Small intestine (tissue), 7 donors: ENCODE data around the gene MLIP. TPM values are rescaled to one million over a fixed set of nuclear protein-coding genes. Genes with fewer than 3 reads are reported as not detected.
"Not testable (repeated sequence)": the region's sequence is repeated elsewhere in the genome, so short reads cannot be mapped to it uniquely, and the experiment has no call there.

Experiments
- DNase-seq, 2 donors: peaks; one replicate each; pipeline versions ENCODE4 v3.0.0 to v3.0.0-alpha.2; 2013
- FAIRE-seq: peaks from 2 replicates; lab custom pipeline; 2012; peaks lifted over from hg19 to GRCh38; lab: Jason Lieb, UNC
- H3K27ac ChIP-seq, 3 donors: one replicate each; pipeline ENCODE4 v1.5.1; 2013; ENCODE audit warnings: low read length in 2 of 3, mild to moderate bottlenecking in 2 of 3, control low read depth in 1 of 3, inconsistent platforms in 1 of 3, low read depth in 1 of 3, moderate library complexity in 1 of 3
- H3K27me3 ChIP-seq, 3 donors: one replicate each; pipeline ENCODE4 v1.6.1; 2013; ENCODE audit warnings: low read length in 3 of 3, inconsistent platforms in 1 of 3; ENCODE audit not compliant: control insufficient read depth in 3 of 3, insufficient read depth in 3 of 3
- H3K36me3 ChIP-seq, 3 donors: one replicate each; pipeline ENCODE4 v1.6.1; 2013; ENCODE audit warnings: low read length in 3 of 3, inconsistent platforms in 1 of 3, low read depth in 1 of 3, mild to moderate bottlenecking in 1 of 3, moderate library complexity in 1 of 3; ENCODE audit not compliant: control insufficient read depth in 3 of 3, insufficient read depth in 2 of 3
- H3K4me1 ChIP-seq, 3 donors: one replicate each; pipeline ENCODE4 v1.6.1; 2013; ENCODE audit warnings: low read length in 2 of 3, inconsistent platforms in 1 of 3, low read depth in 1 of 3, mild to moderate bottlenecking in 1 of 3, moderate library complexity in 1 of 3; ENCODE audit not compliant: control insufficient read depth in 3 of 3, insufficient read depth in 2 of 3
- H3K4me3 ChIP-seq, 3 donors: one replicate each; pipeline ENCODE4 v1.5.1; 2013; ENCODE audit warnings: low read length in 3 of 3, control low read depth in 1 of 3, inconsistent platforms in 1 of 3, low read depth in 1 of 3, mild to moderate bottlenecking in 1 of 3, moderate library complexity in 1 of 3
- H3K9me3 ChIP-seq, 2 donors: one replicate each; pipeline ENCODE4 v1.6.1; 2013; ENCODE audit warnings: low read depth in 1 of 2, low read length in 1 of 2; ENCODE audit not compliant: control insufficient read depth in 2 of 2, insufficient read depth in 1 of 2
- WGBS, 3 donors: extraction: QIAGEN DNeasy Blood & Tissue Kit; methylation state at CpG; one replicate each; pipeline ENCODE4 v1.1.7; 2013; 5-methylcytosine and 5-hydroxymethylcytosine counted together
- polyA plus RNA-seq, 4 donors: library from polyadenylated mRNA; stranded (reverse) in 3 of 4; unstranded in 1 of 4; fragments of 200-250 nt in 3 of 4; fragments of 120-200 nt in 1 of 4; gene quantifications; one replicate each; pipeline versions ENCODE4 v1.2.1 to v1.2.3, GENCODE V29; 2013
- donor health status: healthy with polysubstance abuse.
- donor health status: control.
- donor health status: control.
- donor health status: Bipolar disorder and iron deficiency.
- donor health status: healthy.

Gene MLIP
- polyA plus RNA-seq, 4 donors, result 0.44 to 5.1 (median 2.2) TPM

DNA sequence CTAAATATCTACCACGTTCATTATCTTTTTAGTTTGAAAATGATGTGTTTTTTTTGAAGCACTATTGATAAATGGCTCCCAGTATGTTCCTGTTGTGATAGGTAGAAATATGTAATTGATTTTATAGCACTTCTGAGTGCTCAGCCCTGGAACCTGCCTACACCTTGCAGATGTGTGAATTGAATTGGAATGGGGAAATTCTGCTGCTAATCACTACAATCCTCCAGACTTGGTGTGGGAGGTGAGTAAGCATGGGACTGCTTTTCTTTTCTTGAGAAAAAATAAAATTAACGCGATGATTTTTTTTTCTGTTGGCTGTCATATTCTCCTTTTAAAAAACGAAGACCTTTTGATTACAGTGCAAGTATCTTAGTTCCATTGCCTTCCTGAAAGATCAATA lies 37.1 kb upstream of the MLIP start:
- FAIRE-seq (no peak), DNase-seq (no peak)
- Histone ChIP-seq H3K27me3 (no peaks in the 10 kb centered on the region), H3K27ac (no peak overlapping the region), H3K36me3 (no peaks in the 10 kb centered on the region), H3K9me3 (no peaks in the 10 kb centered on the region), H3K4me1 (no peaks in the 10 kb centered on the region), H3K4me3 (no peak overlapping the region)
- 73 to 91% (median 79%) methylated on average over 4 of the region's 4 CpGs for WGBS, 3 donors

GRCh38 chr6:54074578-54075195 lies 36.6 kb upstream of the MLIP start:
- Histone ChIP-seq H3K27ac (no peak overlapping the region), H3K4me3 (no peak overlapping the region), H3K4me1 (no peaks in the 10 kb centered on the region), H3K27me3 (no peaks in the 10 kb centered on the region), H3K9me3 (no peaks in the 10 kb centered on the region), H3K36me3 (no peaks in the 10 kb centered on the region)
- WGBS, 3 donors, result 66 to 87% (median 80%) methylated on average over 13 of the region's 13 CpGs
- no peak for DNase-seq
- FAIRE-seq, result no peak

DNA sequence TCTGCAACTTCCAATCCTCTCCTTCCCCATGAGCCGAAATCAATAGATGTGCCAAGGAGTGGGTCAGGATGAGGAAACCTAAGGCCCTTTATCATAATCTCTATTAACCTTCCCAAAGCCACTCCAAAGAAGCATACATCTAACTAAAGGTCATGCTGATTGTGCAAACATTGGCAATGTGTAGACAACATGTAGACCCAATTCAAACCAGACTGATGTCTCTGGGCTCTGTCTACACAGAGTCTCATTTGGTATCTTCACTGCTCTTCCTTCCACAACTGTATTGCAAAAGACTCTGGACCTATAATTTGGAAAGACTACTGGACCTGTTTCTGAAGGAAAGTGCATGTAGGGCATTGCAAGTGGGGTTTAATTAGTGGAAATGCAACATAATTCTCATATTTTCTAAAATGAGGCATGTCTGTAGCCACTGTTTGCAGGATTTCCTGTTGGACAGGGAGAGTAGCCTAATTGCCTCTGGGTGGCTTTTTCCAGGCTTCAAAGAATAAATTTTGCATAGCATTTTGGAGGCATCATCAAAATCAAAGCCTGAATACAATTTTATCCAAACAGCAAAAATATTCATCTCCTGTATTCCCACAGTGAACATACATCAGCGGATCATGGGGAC lies 35.0 kb upstream of the MLIP start:
- no peak overlapping the region for H3K4me3 ChIP-seq
- no peaks in the 10 kb centered on the region for H3K9me3 ChIP-seq
- 89 to 95% (median 92%) methylated on average over 2 of the region's 2 CpGs for WGBS, 3 donors
- no peak overlapping the region for H3K27ac ChIP-seq
- DNase-seq (no peak), FAIRE-seq (no peak)
- no peaks in the 10 kb centered on the region for H3K27me3 ChIP-seq
- H3K4me1 ChIP-seq, result no peaks in the 10 kb centered on the region
- no peaks in the 10 kb centered on the region for H3K36me3 ChIP-seq

DNA sequence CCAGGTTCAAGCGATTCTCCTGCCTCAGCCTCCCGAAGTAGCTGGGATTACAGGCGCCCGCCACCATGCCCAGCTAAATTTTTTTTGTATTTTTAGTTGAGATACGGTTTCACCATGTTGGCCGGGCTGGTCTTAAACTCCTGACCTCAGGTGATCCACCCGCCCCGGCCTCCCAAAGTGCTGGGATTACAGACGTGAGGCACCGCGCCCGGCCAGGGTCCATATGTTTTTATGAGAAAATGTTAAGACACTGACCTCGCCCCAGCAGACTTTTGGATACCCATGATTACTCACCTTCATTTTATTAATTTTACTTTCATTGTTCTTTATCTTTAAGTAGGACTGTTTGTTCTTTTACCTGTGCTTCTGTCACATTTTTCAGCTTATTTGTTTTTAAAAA lies 29.7 kb upstream of the MLIP start:
- peak in 1 of 2 donors; percentile 31 for DNase-seq
- H3K36me3 ChIP-seq, H3K4me1 ChIP-seq, H3K4me3 ChIP-seq, H3K9me3 ChIP-seq, FAIRE-seq, H3K27ac ChIP-seq, H3K27me3 ChIP-seq: not testable (repeated sequence)
- 73 to 88% (median 77%) methylated on average over 13 of the region's 13 CpGs for WGBS, 3 donors

DNA sequence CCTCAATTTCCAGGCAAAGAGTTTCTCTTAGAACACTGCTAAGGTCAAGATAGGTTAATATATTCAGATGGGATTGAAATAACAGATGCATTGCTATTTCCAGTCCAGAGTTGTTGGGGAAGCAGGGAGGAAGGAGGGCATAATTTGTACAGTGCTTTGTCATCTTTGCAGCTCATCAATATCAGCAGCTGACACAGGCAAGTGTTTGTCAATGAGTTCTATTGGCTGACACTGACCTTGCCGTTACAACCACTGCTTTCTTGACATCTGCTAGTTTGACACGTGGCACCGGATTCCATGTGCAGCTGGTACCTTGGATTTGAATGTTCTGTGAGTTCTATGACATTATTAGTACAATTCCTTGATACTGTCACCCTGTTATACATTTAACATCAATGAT lies 28.0 kb upstream of the MLIP start:
- Histone ChIP-seq H3K36me3 (no peaks in the 10 kb centered on the region), H3K4me3 (no peak overlapping the region), H3K9me3 (no peaks in the 10 kb centered on the region), H3K27ac (no peak overlapping the region), H3K27me3 (no peaks in the 10 kb centered on the region), H3K4me1 (peaks cover 0 to 8% (median 6%) of the 10 kb centered on the region in 3 donors)
- FAIRE-seq (no peak), DNase-seq (no peak)
- WGBS, 3 donors, result 72 to 85% (median 78%) methylated on average over 3 of the region's 3 CpGs

DNA sequence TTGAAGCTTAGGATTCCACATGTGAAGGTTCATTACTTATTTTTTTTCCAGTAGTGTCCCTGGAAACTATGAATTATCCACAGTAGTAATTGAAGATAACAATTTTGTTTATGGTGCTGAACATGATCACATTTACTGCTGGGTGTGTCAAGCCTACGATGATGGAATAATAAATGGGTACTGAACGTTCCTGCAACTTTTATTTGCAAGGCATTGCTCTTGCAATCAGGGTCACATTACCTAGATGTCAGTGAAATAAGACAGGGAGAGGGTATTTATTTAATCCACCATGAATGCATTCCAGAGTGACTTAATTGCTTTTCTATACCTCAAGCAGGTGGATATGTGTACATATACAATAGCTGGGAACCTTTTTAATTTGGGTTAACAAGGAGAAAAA lies 27.0 kb upstream of the MLIP start:
- Histone ChIP-seq H3K4me1 (peaks cover 0 to 9% (median 6%) of the 10 kb centered on the region in 3 donors), H3K9me3 (no peaks in the 10 kb centered on the region), H3K4me3 (no peak overlapping the region), H3K36me3 (no peaks in the 10 kb centered on the region), H3K27ac (no peak overlapping the region), H3K27me3 (no peaks in the 10 kb centered on the region)
- WGBS, 3 donors, result 8 to 38% (median 20%) methylated on average over 2 of the region's 2 CpGs
- peak; percentile 61 to 89 for DNase-seq
- no peak for FAIRE-seq

GRCh38 chr6:54085047-54085446 lies 26.2 kb upstream of the MLIP start:
- peaks cover 0 to 9% (median 6%) of the 10 kb centered on the region in 3 donors for H3K4me1 ChIP-seq
- H3K9me3 ChIP-seq, result no peaks in the 10 kb centered on the region
- H3K27ac ChIP-seq, result peak overlapping the region in 1 of 3 donors; percentile 36
- 38 to 46% (median 41%) methylated on average over 2 of the region's 2 CpGs for WGBS, 3 donors
- no peak for FAIRE-seq
- no peaks in the 10 kb centered on the region for H3K27me3 ChIP-seq
- H3K36me3 ChIP-seq, result no peaks in the 10 kb centered on the region
- DNase-seq, result no peak
- H3K4me3 ChIP-seq, result no peak overlapping the region

GRCh38 chr6:54085541-54085940 lies 25.7 kb upstream of the MLIP start:
- WGBS, 3 donors, result 36 to 45% (median 42%) methylated on average over 2 of the region's 2 CpGs
- DNase-seq (no peak), FAIRE-seq (no peak)

More at GRCh38 chr6:54085541-54085940, 25.7 kb upstream of the MLIP start:
- Histone ChIP-seq H3K9me3 (no peaks in the 10 kb centered on the region), H3K4me3 (no peak overlapping the region), H3K27me3 (no peaks in the 10 kb centered on the region), H3K27ac (no peak overlapping the region), H3K4me1 (peaks cover 0 to 9% (median 6%) of the 10 kb centered on the region in 3 donors), H3K36me3 (no peaks in the 10 kb centered on the region)
